ENCODE measurements around the gene MOB3A.

GRCh38 chr19:2121416-2122051 lies 25.4 kb upstream of the MOB3A start:
- TF ChIP-seq ZNF473 (tag by site-specific recombination; IDR thresholded peaks at IDR 0.05) (no peak), ZNF692 (tag by site-specific recombination; IDR thresholded peaks at IDR 0.05) (no peak), ZNF624 (tag by site-specific recombination; IDR thresholded peaks at IDR 0.05) (no peak), CTCF (tag by site-specific recombination; IDR thresholded peaks at IDR 0.05) (no peak), REST (tag by site-specific recombination; IDR thresholded peaks at IDR 0.05) (no peak), ZNF664 (tag by site-specific recombination; IDR thresholded peaks at IDR 0.05) (no peak), ZNF2 (tag by site-specific recombination; IDR thresholded peaks at IDR 0.05) (no peak), ZBTB21 (tag by site-specific recombination; IDR thresholded peaks at IDR 0.05) (no peak), ZIC2 (tag by site-specific recombination; IDR thresholded peaks at IDR 0.05) (no peak), ZNF362 (tag by site-specific recombination; IDR thresholded peaks at IDR 0.05) (no peak), PRDM1 (tag by site-specific recombination; IDR thresholded peaks at IDR 0.05) (no peak), ZNF280C (tag by site-specific recombination; IDR thresholded peaks at IDR 0.05) (no peak)

All from HEK293 (cell line).